K562 (cell line): Measurements from ENCODE around the gene SDCCAG8. TPM values are rescaled to one million over a fixed set of nuclear protein-coding genes. Genes with fewer than 3 reads are reported as not detected.

Experiments
- HMGN3 ChIP-seq: IDR thresholded peaks from 2 replicates; pipeline ENCODE4 v1.6.1; 2011; ENCODE audit warnings: borderline replicate concordance, low read depth, mild to moderate bottlenecking, mixed read lengths, low read length; ENCODE audit not compliant: insufficient read length; ENCODE audit errors: extremely low read depth
- MAFK ChIP-seq: IDR thresholded peaks from 2 replicates; pipeline ENCODE4 v1.6.1; 2011; ENCODE audit warnings: low read length, improper control_type of control experiment
- MXI1 ChIP-seq: IDR thresholded peaks from 2 replicates; pipeline ENCODE4 v1.6.1; 2011; ENCODE audit warnings: low read depth, mild to moderate bottlenecking, improper control_type of control experiment, low read length
- MYNN ChIP-seq, 2 experiments: sonication (generic); formaldehyde crosslinking in 1 of 2; IDR thresholded peaks; 2 replicates each; pipeline versions ENCODE4 v1.5.0 to v1.6.1; 2016 to 2020; ENCODE audit warnings: antibody characterized with exemption in 1 of 2, missing genetic modification reagents in 1 of 2
- NRF1 ChIP-seq, 2 experiments: fragments of 450-650 bp; IDR thresholded peaks in 1 of 2; conservative IDR thresholded peaks in 1 of 2; 2 replicates each; pipeline ENCODE4 v1.6.1; 2014; ENCODE audit warnings: mild to moderate bottlenecking in 2 of 2
- PHF20 ChIP-seq: fragments of 450-650 bp; IDR thresholded peaks from 2 replicates; pipeline ENCODE4 v1.6.1; 2018; ENCODE audit not compliant: partially characterized antibody
- PTTG1 ChIP-seq: fragments of 450-650 bp; IDR thresholded peaks from 2 replicates; pipeline ENCODE4 v1.6.1; 2016; ENCODE audit warnings: low read depth, mild to moderate bottlenecking, missing genetic modification characterization, missing compliant biosample characterization
- SIRT6 ChIP-seq: IDR thresholded peaks from one replicate; pipeline ENCODE4 v1.6.1; 2012; ENCODE audit warnings: low read depth, mild to moderate bottlenecking, control low read depth, inconsistent platforms, low read length, moderate library complexity
- TAF7 ChIP-seq: fragments of 450-650 bp; IDR thresholded peaks from 2 replicates; pipeline ENCODE4 v1.6.1; 2016; ENCODE audit warnings: missing genetic modification characterization, missing compliant biosample characterization
- TGIF2 ChIP-seq: sonication (generic); formaldehyde crosslinking; IDR thresholded peaks from 2 replicates; pipeline ENCODE4 v1.8.1; 2022; ENCODE audit warnings: mild to moderate bottlenecking, missing genetic modification reagents, moderate library complexity
- ZBTB1 ChIP-seq: sonication (generic); formaldehyde crosslinking; IDR thresholded peaks from 2 replicates; pipeline ENCODE4 v1.8.1; 2023; ENCODE audit warnings: missing genetic modification reagents, low read depth, mild to moderate bottlenecking, borderline replicate concordance
- ZNF12 ChIP-seq: sonication (generic); formaldehyde crosslinking; IDR thresholded peaks from 2 replicates; pipeline ENCODE4 v1.4.0; 2020; ENCODE audit warnings: mild to moderate bottlenecking, missing genetic modification reagents
- ZNF274 ChIP-seq: IDR thresholded peaks from 2 replicates; pipeline ENCODE4 v1.6.1; 2011; ENCODE audit warnings: low read depth, mild to moderate bottlenecking, low read length, moderate library complexity, borderline replicate concordance
- ZNF668 ChIP-seq: fragments of 250-450 bp; sonication (Bioruptor Pico); IDR thresholded peaks from 2 replicates; pipeline ENCODE4 v1.8.0; 2022; ENCODE audit warnings: mild to moderate bottlenecking, inconsistent platforms
- polyA plus RNA-seq, 8 experiments: library from polyadenylated mRNA; depleted of rRNA in 4 of 8; stranded (reverse) in 5 of 8; unstranded in 3 of 8; fragments of >200 nt; fragmentation: Nextera tagmentation in 2 of 8; fragmentation: Illumina TruSeq in 1 of 8; extraction: Ambion mirVana in 2 of 8; extraction: Trizol in 1 of 8; gene quantifications; 2 replicates each; pipeline versions ENCODE4 v1.2.1 to v1.2.3, GENCODE V29; 2011 to 2014; ENCODE audit warnings: inconsistent platforms in 1 of 8, missing spikeins in 1 of 8
- total RNA-seq, 7 experiments: library from RNA; depleted of rRNA in 6 of 7; stranded (reverse); fragments of >200 nt in 6 of 7; fragmentation: Illumina TruSeq in 2 of 7; extraction: Trizol in 2 of 7; gene quantifications; 2 replicates each; pipeline versions ENCODE4 v1.2.1 to v1.2.3, GENCODE V29; 2011 to 2021; ENCODE audit warnings: low replicate concordance in 1 of 7
- TF ChIP-seq, protein P1 (sequence below), 2 experiments: fragments of 450-650 bp; IDR thresholded peaks; 2 replicates each; pipeline ENCODE4 v1.6.1; 2016; ENCODE audit warnings: mild to moderate bottlenecking in 2 of 2, borderline replicate concordance in 1 of 2, low read depth in 1 of 2, moderate library complexity in 1 of 2
- TF ChIP-seq, protein P2 (sequence below), 3 experiments: fragments of 200-800 bp in 1 of 3; sonication (Bioruptor generic) in 1 of 3; sonication (generic) in 1 of 3; formaldehyde crosslinking in 1 of 3; IDR thresholded peaks; 2 replicates each; pipeline versions ENCODE4 v1.6.1 to v1.8.0; 2016 to 2022; ENCODE audit warnings: mild to moderate bottlenecking in 2 of 3, missing compliant biosample characterization in 2 of 3, missing genetic modification characterization in 2 of 3, missing genetic modification reagents in 1 of 3

Gene SDCCAG8
- total and polyA plus RNA-seq, 9 of the 15 experiments (the other 6 are each of a cell fraction or from before 2014, with no cell fraction given), result 17.9 to 36.7 (median 25.4) TPM

DNA sequence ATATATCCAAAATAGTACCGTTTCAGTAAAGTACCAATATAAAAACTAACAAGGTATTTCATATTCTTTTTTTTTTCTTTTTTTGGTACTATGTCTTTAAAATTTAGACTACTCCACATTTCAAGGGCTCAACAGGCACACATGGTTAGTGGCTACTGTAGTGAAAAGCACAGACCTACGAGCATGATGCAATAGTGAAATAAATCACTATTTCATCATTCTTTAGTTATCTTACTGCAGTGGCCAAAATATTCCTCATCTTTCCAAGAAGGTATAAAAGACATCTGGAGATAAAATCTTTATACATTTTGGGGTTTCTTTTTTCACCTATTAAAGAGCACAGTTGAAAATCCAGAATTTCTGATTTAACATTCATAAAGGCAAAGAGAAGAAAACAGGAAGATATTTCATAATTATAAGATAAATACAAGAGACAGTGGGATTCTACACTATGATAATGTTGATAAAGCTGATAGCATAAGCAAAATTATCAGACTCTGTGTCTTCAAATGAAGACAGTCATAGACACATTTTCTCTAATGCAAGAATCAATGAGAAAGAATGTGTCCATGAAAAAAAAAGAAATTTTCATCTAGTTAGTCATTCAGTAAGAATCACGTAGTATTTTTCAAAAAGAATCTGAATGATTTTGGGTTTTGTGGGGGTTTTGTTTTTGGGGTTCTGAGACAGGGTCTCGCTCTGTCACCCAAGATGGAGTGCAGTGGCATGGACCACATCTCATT, 42.6 kb upstream of the SDCCAG8 start (continued):
- TF ChIP-seq, protein P1, sequence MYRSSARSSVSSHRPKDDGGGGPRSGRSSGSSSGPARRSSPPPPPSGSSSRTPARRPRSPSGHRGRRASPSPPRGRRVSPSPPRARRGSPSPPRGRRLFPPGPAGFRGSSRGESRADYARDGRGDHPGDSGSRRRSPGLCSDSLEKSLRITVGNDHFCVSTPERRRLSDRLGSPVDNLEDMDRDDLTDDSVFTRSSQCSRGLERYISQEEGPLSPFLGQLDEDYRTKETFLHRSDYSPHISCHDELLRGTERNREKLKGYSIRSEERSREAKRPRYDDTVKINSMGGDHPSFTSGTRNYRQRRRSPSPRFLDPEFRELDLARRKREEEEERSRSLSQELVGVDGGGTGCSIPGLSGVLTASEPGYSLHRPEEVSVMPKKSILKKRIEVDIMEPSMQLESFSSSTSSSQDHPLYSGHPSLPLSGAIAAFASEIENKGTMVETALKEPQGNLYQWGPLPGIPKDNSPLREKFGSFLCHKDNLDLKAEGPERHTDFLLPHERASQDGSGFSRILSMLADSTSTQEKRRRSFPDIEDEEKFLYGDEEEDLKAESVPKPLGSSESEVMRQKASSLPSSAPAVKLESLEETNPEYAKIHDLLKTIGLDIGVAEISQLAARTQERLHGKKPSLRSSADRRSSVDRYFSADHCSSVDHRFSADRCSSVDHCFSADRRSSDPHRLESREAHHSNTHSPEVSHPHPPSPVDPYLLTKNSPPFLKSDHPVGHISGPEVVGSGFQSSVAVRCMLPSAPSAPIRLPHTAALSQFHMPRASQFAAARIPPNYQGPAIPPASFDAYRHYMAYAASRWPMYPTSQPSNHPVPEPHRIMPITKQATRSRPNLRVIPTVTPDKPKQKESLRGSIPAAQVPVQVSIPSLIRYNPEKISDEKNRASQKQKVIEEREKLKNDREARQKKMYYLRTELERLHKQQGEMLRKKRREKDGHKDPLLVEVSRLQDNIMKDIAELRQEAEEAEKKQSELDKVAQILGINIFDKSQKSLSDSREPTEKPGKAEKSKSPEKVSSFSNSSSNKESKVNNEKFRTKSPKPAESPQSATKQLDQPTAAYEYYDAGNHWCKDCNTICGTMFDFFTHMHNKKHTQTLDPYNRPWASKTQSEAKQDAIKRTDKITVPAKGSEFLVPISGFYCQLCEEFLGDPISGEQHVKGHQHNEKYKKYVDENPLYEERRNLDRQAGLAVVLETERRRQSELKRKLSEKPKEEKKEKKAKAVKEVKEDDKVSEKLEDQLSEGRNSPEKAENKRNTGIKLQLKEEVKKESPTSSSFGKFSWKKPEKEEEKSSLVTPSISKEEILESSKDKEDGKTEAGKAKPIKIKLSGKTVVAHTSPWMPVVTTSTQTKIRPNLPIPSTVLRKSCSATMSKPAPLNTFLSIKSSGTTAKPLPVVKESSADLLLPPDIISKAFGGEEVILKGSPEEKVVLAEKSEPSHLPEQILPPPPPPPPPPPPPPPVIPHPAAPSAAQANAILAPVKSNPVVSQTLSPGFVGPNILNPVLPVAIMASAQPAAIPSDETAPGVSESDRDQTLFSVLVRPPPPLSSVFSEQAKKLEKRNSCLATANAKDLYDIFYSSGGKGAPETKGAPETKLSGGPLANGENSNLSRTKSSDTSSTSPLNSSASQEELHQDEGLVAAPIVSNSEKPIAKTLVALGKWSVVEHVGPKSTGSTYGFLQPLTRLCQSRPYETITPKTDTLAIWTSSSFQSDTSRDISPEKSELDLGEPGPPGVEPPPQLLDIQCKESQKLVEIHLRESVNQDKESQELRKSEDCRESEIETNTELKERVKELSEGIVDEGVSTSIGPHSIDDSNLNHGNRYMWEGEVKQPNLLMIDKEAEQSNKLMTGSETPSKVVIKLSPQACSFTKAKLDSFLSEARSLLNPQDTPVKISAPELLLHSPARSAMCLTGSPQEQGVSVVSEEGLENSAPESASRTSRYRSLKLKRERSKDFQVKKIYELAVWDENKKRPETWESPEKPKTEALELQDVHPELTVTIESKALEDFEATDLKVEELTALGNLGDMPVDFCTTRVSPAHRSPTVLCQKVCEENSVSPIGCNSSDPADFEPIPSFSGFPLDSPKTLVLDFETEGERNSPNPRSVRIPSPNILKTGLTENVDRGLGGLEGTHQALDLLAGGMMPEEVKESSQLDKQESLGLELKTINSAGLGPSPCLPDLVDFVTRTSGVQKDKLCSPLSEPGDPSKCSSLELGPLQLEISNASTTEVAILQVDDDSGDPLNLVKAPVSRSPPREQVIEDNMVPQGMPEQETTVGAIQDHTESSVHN (IDR thresholded peaks at IDR 0.05; ENCODE audit: borderline replicate concordance in 1 of 2, low read depth in 1 of 2), result peak in 1 of 2 experiments; percentile 48; a peak in 1 of 4 replicates
- TF ChIP-seq MXI1, result no peak
- TF ChIP-seq ZBTB1 (CRISPR knock-in tag), result no peak
- TF ChIP-seq TAF7 (tag), result no peak
- no peak for TF ChIP-seq ZNF12
- TF ChIP-seq, protein P2, sequence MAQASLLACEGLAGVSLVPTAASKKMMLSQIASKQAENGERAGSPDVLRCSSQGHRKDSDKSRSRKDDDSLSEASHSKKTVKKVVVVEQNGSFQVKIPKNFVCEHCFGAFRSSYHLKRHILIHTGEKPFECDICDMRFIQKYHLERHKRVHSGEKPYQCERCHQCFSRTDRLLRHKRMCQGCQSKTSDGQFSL (CRISPR knock-in tag; IDR thresholded peaks at IDR 0.05), result no peak
- TF ChIP-seq, protein P2 (tag; IDR thresholded peaks at IDR 0.05), result no peak
- TF ChIP-seq ZNF668 (CRISPR knock-in tag), result no peak
- TF ChIP-seq NRF1 (conservative IDR thresholded peaks at IDR 0.05 in 1 of 2, IDR thresholded peaks at IDR 0.05 in 1 of 2), result no peak
- TF ChIP-seq MAFK, result no peak
- TF ChIP-seq SIRT6, result no peak
- no peak for TF ChIP-seq TGIF2 (CRISPR knock-in tag)
- no peak for TF ChIP-seq ZNF274
- TF ChIP-seq PTTG1 (tag), result no peak
- TF ChIP-seq HMGN3, result no peak
- no peak for TF ChIP-seq PHF20
- no peak for TF ChIP-seq MYNN (IDR thresholded peaks at IDR 0.05)
- TF ChIP-seq MYNN (CRISPR knock-in tag; IDR thresholded peaks at IDR 0.05), result no peak
